GOT3 (cell line): ENCODE data around the gene NDUFA13.
A peak's percentile ranks its signal among the peaks of the same experiment; 100 is the strongest.

Experiments used
- DNase-seq: peaks from one replicate; lab custom pipeline; 2025; ENCODE audit warnings: mixed read lengths; lab: John Stamatoyannopoulos, UW

Gene NDUFA13

DNA sequence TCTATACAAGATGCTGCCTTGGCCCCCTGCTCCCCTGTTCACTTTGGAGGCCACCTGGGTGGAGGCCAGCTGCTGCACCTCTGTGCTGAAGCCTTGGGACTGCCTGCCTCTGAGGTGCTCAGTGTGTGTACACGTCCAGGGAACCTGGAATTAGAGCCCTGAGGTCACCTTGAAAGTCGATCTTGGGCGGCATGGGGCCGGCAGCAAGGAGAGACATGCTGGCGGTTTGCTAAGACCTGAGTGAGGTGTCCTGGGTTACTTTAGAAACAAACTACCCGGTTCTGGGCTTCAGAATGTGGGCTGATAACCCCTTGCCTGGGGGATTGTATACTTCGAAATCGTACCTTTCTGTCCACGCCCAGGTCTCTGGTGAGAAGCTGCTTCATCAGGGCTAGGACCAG lies 26.2 kb upstream of the NDUFA13 start:
- DNase-seq, result no peak

DNA sequence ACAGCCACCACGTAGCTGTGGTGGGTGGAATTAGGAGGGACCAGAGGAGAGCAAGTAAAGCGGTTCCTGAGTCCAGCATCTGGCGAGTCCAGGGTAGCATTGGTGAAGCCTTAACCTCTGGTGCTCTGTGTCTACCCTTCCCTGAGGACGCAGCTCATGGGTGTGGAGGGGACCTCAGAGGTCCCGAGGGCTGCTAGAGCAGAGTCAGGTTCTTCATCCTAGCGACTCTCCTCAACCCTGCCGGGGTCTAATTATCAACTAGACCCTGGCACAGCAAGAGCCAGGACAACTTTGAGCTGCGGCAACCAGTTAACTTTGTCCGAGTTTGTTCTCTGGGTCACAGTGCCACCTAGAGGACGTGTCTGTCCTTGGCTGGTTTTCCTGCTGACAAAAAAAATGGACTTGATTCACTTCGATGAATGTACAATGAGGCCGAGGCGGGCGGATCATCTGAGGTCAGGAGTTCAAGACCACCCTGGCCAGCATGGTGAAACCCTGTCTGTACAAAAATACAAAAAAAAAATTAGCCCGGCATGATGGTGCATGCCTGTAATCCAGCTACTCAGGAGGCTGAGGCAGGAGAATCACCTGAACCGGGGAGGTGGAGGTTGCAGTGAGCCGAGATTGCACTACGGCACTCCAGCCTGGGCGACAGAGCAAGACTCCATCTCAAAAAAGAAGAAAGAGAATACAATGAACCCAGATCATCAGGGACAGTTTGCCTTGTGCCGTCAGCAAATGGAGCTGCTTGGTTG lies 25.6 kb upstream of the NDUFA13 start:
- DNase-seq, result peak; percentile 20

DNA sequence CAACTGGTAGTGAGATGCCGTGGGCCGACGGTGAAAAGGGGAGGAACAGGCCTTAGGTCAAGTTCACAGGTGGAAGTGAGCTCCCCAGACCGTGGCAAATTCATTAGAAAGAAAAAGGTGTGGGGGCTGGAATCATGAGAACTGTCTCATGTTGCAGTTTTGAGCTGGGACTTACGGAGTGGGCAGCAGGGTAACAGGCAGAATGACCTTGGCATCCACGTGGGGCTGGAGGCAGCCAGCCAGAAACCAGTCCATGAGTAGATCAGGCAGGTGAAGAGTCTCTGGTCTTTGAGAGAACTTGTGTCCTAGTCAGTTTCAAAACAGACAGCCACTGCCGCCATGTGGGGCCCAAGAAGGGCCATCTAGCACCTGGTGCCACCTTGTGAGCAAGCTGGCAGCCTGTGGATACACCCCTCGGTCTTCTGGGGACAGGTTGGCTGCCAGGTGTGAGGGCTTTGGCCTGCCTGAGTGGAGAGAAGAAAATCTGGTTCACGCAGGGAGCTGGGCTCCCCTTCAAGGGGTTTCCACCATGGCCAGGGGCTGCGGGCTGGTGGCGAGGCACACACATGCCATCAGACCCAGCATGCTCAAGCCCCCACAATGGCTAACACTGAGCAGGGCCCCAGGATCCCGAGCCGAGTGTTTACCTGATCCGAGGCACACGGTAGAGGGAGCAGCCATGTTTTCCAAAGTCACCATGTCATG lies 24.6 kb upstream of the NDUFA13 start:
- no peak for DNase-seq

DNA sequence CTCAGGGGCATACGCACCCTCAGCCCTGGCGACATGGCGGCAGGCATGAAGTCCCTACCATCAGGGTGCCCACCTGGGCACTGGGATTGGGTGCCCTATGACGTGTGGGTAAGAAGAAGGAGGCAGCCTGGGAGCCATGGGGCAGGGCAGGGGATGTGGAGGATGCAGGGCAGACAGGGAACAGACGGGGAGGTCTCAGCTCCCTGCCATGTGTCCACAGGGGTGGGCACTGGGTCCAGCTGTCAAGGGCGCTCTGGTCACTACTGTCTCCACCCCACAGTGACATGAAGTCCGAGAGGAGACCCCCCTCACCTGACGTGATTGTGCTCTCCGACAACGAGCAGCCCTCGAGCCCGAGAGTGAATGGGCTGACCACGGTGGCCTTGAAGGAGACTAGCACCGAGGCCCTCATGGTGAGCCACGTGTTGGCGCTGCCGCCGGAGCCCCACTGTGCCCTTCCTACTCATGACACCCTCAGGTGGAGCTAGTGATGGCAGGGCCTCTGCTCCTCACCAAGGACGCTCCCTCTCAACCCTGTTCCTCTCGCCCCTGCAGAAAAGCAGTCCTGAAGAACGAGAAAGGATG lies 23.9 kb upstream of the NDUFA13 start:
- DNase-seq, result no peak

DNA sequence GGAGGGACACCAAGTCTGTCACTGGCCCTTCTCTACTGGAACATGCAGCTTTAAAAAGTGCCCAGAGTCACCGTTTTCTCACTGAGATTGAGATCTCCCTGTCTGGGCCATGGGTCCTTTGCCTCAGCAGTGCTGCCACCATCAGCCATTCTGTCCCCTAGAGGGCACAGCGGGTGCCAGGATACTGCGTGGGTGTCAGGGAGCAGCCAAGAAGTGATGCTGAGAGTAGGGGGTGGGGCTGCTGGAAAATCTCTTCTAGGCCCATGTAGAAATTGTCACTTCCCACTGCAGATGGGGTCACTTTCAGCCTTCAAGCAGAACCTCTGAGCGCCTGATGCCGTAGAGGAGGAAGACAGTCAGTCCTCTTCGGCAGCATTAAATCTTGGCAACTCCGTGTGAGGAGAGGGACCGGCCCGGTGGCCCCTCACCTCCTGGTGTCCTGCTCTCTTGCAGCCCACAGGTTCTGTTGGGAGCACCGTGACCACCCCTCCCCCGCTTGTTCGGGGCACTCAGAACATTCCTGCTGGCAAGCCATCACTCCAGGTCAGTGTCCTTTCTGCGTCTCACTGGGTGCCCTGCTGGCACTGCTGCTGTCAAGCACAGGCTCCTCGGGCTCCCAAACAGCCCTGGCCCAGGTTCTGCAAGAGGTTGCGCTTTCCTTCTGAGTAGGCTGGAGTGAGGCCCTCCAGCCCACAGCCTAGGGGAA lies 22.0 kb upstream of the NDUFA13 start:
- DNase-seq, result no peak

DNA sequence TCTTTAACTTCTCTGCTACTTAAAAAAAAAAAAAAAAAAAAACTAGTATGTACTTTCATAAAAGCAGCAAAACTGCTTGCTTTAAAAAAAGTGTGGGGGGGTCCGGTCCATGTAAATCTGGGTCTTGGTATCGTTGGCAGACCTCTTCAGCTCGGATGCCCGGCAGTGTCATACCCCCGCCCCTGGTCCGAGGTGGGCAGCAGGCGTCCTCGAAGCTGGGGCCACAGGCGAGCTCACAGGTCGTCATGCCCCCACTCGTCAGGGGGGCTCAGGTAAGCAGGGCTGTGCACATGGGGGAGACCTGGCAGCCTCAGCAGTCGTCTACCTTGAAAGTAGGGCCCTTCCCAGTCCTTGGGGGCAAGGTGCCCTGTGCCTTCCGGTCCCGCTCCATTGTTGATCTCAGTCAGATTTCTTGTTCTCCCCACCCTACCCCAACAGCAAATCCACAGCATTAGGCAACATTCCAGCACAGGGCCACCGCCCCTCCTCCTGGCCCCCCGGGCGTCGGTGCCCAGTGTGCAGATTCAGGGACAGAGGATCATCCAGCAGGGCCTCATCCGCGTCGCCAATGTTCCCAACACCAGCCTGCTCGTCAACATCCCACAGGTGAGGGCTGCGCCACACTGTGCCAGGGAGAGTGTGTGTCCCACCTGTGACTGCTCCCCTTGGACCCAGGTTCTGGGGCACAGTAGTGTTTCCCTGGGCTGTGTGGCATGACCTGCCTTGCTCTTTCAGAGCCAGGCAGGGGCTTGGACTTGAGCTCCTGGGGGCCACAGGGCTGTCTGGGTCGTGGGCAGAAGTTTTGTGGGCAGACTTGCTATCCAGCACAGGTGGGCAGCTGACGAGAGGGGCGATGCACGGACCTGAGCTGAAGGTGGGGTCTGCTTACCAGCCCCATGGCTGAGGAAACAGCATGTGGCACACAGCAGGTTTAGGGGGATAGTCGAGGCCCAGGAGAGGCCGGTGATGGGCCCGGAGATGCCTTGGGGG lies 20.1 kb upstream of the NDUFA13 start:
- no peak for DNase-seq

DNA sequence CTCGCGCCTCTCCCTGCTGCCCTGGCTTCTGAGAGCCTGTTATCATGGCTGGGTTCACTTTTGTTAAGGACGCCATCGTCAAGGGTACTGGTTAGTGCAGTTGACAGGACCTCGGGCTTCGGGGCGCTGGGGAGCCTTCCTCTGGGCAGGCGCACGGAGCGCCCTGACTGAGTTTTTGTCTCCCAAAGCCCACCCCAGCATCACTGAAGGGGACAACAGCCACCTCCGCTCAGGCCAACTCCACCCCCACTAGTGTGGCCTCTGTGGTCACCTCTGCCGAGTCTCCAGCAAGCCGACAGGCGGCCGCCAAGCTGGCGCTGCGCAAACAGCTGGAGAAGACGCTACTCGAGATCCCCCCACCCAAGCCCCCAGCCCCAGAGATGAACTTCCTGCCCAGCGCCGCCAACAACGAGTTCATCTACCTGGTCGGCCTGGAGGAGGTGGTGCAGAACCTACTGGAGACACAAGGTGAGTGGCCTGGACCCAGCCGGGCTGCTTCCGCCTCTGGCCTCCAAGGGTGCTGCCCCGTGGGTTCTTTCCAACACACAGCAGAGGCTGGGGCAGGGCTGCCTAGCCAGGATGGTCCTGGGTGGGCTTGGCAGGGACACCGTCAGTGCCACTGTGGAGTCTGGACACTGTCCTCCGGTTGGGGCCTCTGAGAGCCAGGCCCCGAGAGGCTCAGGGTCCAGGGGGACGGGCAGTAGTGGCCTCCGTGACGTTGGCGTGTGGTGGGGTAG lies 17.6 kb upstream of the NDUFA13 start:
- no peak for DNase-seq

DNA sequence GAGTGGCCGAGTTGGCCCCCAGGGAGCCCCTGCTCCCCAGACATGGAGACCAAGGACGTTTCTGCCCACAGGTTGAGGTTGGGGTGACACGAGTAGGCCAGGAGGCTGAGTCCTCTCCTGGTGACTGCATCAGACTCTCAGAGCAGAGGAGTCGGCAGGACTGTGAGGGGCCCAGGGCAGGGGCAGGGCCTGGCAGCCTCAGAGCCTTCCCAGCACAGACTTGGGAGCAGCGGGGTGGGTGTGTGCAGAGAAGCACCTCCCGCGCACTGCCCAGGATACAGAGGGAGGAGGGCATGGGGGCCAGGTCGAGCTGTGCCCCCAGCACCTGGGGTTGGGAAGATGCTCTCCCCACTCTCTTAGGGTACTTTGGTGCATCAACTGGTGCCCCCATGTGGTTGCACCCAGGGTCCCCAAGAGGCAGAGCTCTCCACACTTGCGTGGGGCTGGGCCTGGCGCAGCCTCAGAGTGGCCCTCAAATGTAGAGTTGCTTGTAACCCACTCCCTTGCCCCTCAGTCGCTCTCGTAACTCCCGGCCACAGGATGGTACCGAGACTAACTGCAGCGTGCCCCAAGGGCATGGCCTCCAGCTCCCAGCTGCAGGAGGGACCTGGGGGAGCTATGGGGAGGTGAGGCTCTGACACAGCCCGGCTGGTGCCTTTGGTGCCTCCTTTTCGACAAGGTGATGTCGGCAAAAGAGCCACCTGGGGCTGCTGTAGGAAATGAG lies 16.6 kb upstream of the NDUFA13 start:
- no peak for DNase-seq

DNA sequence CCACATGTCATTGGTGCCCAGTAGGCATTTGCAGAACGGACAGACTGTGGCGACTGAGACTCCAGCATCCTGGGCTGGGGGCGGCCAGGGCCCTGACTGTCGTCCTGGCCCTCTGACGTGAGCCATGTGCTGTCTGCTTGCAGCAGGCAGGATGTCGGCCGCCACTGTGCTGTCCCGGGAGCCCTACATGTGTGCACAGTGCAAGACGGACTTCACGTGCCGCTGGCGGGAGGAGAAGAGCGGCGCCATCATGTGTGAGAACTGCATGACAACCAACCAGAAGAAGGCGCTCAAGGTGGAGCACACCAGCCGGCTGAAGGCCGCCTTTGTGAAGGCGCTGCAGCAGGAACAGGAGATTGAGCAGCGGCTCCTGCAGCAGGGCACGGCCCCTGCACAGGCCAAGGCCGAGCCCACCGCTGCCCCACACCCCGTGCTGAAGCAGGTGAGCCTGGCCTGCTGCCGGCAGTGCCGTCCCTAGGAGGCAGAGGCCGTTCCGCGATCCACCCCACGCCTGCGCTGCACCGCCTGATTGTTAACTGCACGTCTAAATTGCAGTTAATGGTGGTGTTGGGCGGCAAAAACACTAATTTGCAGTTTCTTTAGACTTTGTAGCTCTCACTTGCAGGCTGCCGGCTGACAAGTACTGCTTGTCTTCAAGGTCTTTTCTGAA lies 14.9 kb upstream of the NDUFA13 start:
- no peak for DNase-seq

DNA sequence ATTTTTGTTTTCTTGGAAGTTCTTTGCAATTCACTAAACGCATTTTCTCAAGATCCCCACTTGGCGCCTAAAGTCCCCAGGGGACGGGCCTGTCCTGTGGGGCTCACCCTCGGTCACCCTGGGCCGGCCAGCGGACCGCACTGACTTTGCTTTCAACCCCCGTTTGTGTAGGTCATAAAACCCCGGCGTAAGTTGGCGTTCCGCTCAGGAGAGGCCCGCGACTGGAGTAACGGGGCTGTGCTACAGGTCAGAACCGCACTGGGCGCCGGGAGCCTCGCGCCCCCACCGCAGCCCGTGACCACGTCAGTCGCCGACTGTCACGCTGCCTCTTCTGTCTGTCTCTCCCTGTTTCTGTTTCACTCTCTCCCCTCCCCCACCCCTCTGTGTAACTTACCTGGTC lies 14.2 kb upstream of the NDUFA13 start:
- DNase-seq, result no peak

DNA sequence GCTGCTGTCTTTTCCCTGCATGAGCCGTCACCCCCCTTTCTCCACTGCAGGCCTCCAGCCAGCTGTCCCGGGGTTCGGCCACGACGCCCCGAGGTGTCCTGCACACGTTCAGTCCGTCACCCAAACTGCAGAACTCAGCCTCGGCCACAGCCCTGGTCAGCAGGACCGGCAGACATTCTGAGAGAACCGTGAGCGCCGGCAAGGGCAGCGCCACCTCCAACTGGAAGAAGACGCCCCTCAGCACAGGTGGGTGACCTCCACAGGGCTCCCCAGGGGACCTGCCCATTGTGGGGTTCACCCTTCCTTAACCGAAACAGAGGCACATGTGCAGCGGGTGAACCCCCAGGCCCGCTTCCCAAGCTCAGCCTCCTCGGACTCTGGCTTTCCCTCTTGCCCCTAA lies 13.7 kb upstream of the NDUFA13 start:
- no peak for DNase-seq

DNA sequence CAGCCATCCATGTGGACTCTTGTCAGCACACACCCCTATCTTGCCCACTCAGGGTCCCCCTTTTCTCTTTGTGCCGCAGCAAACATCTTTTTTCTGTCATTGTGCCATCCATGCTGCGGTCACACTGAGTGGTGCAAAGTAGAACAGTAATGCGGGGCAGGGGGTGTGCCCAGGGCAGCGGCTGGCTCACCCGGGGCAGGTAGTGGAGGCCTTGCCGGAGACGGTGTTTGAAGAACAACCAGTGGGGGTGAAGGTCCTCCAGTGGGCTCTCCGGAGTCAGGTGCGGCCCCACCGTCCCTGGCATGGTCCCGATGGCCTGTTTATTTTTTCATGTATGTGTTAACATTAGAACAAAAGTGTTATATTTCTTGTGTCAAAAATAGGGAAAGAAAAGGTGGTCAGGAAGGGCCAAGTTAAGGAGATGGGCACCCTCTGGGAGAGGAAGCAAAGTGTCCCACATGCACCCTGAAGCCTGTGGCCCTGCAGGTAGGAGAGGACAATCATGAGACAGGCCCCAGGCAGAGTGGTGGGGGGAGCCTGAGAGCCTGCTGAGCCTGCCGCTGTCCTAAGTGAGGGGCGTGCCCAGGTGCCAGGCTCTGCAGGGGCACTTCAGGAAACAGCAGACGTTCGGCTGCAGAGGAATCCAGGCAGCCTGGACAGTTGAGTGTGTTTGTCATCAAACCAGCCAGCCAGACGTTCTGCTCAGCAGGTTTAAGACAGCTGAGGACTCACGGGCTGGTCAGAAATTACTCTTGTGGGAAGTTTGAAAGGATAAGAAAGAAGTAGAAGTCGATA lies 13.0 kb upstream of the NDUFA13 start:
- no peak for DNase-seq

DNA sequence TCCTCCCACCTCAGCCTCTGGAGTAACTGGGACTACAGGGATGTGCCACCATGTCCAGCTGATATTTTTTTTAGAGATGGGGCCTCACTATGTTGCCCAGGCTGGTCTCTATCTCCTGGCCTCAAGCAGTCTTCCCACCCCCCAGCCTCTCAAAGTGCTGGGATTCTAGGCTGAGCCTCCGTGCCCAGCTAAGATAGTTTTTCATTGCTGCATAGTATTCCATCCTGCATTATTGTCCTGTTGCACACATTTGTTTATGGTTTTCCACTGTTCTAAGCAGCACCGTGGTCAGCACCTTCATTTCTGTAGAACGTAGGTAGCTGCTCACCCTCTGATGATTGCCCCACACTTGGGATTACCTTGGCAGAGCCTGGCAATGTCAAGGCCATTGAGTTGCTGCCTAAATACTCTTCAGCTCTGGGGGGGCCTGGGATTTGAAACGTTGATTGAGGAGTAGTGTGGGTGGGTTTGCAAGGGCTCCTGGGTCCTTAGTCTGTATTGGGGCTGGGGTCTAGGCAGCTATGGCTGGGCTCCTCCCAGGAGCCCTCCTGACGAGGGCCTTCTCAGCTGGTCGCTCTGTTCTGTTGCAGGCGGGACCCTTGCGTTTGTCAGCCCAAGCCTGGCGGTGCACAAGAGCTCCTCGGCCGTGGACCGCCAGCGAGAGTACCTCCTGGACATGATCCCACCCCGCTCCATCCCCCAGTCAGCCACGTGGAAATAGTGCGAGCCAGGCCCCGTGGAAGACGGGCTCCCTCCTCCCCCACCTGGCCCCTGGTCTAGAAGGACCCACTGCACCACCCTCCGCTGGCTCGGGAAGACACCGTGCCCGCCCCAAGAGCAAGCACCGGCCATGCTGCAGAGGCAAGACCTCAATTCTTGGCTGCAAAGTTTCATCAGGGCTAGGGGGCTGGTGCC lies 11.0 kb upstream of the NDUFA13 start:
- DNase-seq, result no peak

DNA sequence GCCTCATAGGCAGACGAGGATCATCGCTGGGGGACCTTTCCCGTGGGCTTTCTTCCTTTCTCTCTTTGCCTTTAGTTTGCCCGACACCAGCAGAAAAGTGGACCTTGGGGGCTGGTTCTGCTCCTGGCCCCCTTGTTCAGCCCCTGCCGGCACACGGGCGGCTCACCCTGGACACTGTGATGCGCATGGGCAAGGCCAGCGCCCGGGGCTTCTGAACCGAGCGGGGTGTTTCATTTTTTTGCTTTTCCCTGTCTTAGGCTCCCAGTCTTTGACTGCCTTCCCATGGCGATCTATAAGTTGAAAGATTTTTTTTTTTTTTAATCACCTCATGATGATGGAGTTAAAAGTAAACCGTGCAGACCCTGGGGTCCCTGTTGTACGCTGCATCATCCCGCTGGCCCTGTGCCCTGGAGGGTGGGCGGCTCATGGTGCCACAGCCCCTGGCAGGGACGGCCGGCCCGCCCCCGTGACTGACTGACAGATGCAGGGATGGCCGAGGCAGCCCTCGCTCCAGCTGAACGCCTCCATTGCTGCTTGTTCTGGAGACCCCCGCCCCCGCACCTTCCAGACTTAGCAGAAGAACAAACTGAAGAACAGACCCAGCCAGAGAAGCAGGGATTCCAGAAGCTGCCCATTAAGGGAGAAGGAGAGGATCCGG lies 10.2 kb upstream of the NDUFA13 start:
- no peak for DNase-seq

DNA sequence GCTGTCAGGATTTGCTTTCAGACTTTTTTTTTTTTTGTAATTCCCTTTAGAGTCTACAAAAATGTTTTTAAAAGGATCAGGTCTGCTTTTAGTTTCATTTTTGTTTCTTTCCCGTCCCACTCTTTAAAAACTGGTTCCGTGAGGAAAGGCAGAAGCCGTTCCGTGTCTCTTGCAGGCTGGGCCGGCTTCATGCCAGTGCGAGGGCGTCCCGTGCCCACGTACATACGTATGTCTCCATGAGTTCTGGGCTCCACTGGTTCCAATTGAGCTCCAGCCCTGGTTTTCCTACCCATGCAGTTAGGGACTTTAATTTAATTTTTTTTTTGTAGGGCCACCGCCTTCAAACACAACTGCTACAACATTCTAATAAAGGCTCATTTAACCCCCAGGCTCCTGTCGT lies 9.4 kb upstream of the NDUFA13 start:
- DNase-seq, result no peak

DNA sequence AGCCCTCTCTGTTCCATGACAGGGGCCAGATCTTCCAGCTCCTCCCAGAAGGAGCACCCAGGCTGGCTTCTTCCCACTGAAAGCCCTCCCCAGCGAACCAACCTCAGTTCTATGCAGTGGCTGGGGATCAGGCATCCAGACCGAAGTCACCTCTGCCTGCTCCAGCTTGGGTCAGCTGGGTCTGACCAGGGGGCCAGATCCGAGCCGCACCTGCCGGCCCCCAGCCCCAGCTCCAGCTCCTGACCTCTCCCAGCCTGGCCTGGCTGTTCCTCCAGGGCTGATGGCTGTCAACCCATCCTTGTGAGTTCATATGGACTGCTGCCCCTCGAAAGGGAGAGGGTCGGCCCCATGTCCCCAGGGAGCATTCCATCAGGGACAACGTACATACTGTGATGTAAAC lies 8.7 kb upstream of the NDUFA13 start:
- DNase-seq, result no peak

DNA sequence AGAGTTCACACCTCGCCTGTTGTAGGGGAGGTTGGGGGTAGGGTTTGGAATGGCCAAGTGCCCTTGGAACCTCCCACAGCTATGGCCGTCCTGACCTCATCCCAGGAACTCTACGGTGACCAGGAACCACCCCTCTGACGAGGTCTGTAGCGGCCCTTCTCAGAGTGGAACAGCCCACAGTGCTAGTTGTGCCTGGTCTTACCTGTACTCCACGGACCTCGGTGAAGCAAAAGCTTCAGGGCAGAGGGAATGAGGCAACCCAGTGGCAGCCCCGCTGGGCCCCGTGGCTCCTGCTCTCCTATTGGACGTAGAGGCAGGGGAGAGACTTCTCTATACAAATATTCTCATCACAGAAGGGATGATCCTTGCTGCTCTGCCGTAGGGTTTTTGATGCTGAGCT lies 7.8 kb upstream of the NDUFA13 start:
- no peak for DNase-seq
